Upper lobe of left lung (tissue), 6 donors: ENCODE results near the gene SLC22A3. TPM values are rescaled to one million over a fixed set of nuclear protein-coding genes. Genes with fewer than 3 reads are reported as not detected.

Experiments used
- ATAC-seq, 2 donors: fragments of 200-7000 bp; cut with Tn5 transposase; one replicate each; pipeline ENCODE4 v1.9.1; 2022; ENCODE audit warnings: mild to moderate bottlenecking in 2 of 2, moderate library complexity in 2 of 2; ENCODE audit not compliant: low FRiP score in 2 of 2
- DNase-seq, 2 donors: peaks; one replicate each; pipeline ENCODE4 v3.0.0-alpha.2; 2019 to 2020
- H3K27ac ChIP-seq, 4 donors: fragments of 200-600 bp; sonication (generic); one replicate each; pipeline ENCODE4 v1.5.1; 2016 to 2019
- H3K27me3 ChIP-seq, 4 donors: fragments of 200-600 bp; sonication (generic); one replicate each; pipeline ENCODE4 v1.5.1; 2017 to 2019
- H3K36me3 ChIP-seq, 4 donors: fragments of 200-600 bp; sonication (generic); one replicate each; pipeline ENCODE4 v1.5.1; 2016 to 2019
- H3K4me1 ChIP-seq, 4 donors: fragments of 200-600 bp; sonication (generic); one replicate each; pipeline ENCODE4 v1.5.1; 2018 to 2019
- H3K4me3 ChIP-seq, 4 donors: fragments of 200-600 bp; sonication (generic); one replicate each; pipeline ENCODE4 v1.5.1; 2017 to 2019; ENCODE audit warnings: mild to moderate bottlenecking in 2 of 4, moderate library complexity in 1 of 4
- H3K9me3 ChIP-seq, 4 donors: fragments of 200-600 bp; sonication (generic); one replicate each; pipeline ENCODE4 v1.5.1; 2018 to 2019
- EP300 ChIP-seq, 4 donors: sonication (generic); formaldehyde crosslinking; IDR thresholded peaks; one replicate each; pipeline ENCODE4 v1.5.1; 2017; ENCODE audit warnings: antibody characterized with exemption in 4 of 4, control low read depth in 2 of 4
- POLR2A ChIP-seq, 4 donors: fragments of 450-650 bp; IDR thresholded peaks; one replicate each; pipeline ENCODE4 v1.5.1; 2016 to 2017; ENCODE audit warnings: antibody characterized with exemption in 4 of 4, mild to moderate bottlenecking in 2 of 4
- POLR2AphosphoS5 ChIP-seq, 2 donors: sonication (generic); formaldehyde crosslinking; IDR thresholded peaks; one replicate each; pipeline ENCODE4 v1.5.1; 2017; ENCODE audit warnings: antibody characterized with exemption in 2 of 2
- WGBS, 2 donors: methylation state at CpG; one replicate each; pipeline ENCODE4 v1.1.5; 2017 to 2018; 5-methylcytosine and 5-hydroxymethylcytosine counted together
- total RNA-seq, 6 donors: library from RNA; depleted of rRNA in 4 of 6; stranded (reverse); fragments of >200 nt in 4 of 6; gene quantifications; one replicate each; pipeline versions ENCODE4 v1.1.0 to v1.2.1, GENCODE V29; 2016 to 2021
- TF ChIP-seq, protein P1 (sequence below), 6 experiments: fragments of 450-650 bp in 4 of 6; fragments of 200-600 bp in 2 of 6; sonication (generic) in 2 of 6; IDR thresholded peaks; one replicate each; pipeline ENCODE4 v1.5.1; 2016 to 2019; ENCODE audit warnings: antibody characterized with exemption in 6 of 6
- donor health status: DM: no; HTN: no; CAD: no; lungs with moderate emphysema.
- donor health status: DM: no; HTN: yes; CAD: no; lungs with severe emphysema.

The SLC22A3 gene
- total RNA-seq, 6 donors from 2014 or later: 17.7 to 68.1 (median 44.8) TPM

GRCh38 chr6:160428818-160429619, 80.8 kb downstream of the SLC22A3 start:
- no peaks in the 10 kb centered on the region for H3K27me3 ChIP-seq
- DNase-seq (no peak), ATAC-seq (no peak)
- no peak overlapping the region for H3K27ac ChIP-seq
- WGBS, 2 donors: 55 to 62% methylated on average over 9 of the region's 9 CpGs
- TF ChIP-seq POLR2AphosphoS5 (IDR thresholded peaks at IDR 0.05): no peak
- TF ChIP-seq EP300 (IDR thresholded peaks at IDR 0.05): no peak
- TF ChIP-seq, protein P1, sequence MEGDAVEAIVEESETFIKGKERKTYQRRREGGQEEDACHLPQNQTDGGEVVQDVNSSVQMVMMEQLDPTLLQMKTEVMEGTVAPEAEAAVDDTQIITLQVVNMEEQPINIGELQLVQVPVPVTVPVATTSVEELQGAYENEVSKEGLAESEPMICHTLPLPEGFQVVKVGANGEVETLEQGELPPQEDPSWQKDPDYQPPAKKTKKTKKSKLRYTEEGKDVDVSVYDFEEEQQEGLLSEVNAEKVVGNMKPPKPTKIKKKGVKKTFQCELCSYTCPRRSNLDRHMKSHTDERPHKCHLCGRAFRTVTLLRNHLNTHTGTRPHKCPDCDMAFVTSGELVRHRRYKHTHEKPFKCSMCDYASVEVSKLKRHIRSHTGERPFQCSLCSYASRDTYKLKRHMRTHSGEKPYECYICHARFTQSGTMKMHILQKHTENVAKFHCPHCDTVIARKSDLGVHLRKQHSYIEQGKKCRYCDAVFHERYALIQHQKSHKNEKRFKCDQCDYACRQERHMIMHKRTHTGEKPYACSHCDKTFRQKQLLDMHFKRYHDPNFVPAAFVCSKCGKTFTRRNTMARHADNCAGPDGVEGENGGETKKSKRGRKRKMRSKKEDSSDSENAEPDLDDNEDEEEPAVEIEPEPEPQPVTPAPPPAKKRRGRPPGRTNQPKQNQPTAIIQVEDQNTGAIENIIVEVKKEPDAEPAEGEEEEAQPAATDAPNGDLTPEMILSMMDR (IDR thresholded peaks at IDR 0.05): no peak
- no peak for TF ChIP-seq POLR2A (IDR thresholded peaks at IDR 0.05)
- H3K9me3 ChIP-seq: no peaks in the 10 kb centered on the region
- no peak overlapping the region for H3K4me3 ChIP-seq
- H3K4me1 ChIP-seq: peaks cover 0 to 9% (median 0%) of the 10 kb centered on the region in 4 donors
- H3K36me3 ChIP-seq: no peaks in the 10 kb centered on the region

DNA sequence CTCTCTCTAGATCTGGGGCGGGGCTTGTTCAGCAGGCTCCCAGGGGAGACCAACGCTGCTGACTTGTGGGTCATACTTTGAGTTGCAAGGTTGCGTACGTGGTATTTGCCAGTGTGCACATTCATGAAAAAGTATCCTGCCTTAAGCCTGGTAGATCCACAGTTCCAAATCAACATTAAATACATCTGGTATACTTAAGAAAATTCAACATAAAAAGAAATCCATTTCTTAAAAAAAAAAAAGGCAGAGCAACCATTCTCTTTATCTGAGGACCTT, 81.4 kb downstream of the SLC22A3 start:
- 51 to 67% methylated on average over 4 of the region's 4 CpGs for WGBS, 2 donors
- no peak for ATAC-seq
- TF ChIP-seq EP300 (IDR thresholded peaks at IDR 0.05): no peak
- TF ChIP-seq, protein P1 (IDR thresholded peaks at IDR 0.05): no peak
- TF ChIP-seq POLR2AphosphoS5 (IDR thresholded peaks at IDR 0.05): no peak
- no peak for TF ChIP-seq POLR2A (IDR thresholded peaks at IDR 0.05)
- H3K9me3 ChIP-seq: no peaks in the 10 kb centered on the region
- no peaks in the 10 kb centered on the region for H3K27me3 ChIP-seq
- no peak for DNase-seq
- no peak overlapping the region for H3K4me3 ChIP-seq
- H3K4me1 ChIP-seq: peaks cover 0 to 9% (median 0%) of the 10 kb centered on the region in 4 donors
- H3K27ac ChIP-seq: no peak overlapping the region
- no peaks in the 10 kb centered on the region for H3K36me3 ChIP-seq

DNA sequence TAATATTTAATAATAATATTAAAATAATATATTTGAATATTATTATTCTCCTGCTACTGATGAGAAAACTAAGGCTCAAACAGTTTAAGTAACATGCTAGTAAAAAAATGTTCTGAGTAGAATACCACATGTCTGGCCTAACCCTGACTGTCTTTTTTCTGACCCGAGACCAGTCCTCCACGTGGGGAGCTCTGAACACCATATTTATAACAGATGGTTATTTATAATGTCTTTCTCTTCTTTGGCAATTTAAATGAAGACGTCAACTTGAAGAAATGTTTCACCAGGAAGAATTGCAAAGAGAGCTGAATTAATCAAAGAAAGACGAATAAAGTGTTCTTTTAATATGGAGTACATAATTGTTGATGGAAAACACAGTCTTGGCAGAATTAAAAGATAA, 82.0 kb downstream of the SLC22A3 start:
- Histone ChIP-seq H3K9me3 (no peaks in the 10 kb centered on the region), H3K36me3 (no peaks in the 10 kb centered on the region), H3K27me3 (no peaks in the 10 kb centered on the region), H3K4me1 (peaks cover 0 to 9% (median 0%) of the 10 kb centered on the region in 4 donors), H3K4me3 (no peak overlapping the region), H3K27ac (no peak overlapping the region)
- ATAC-seq (peak in 1 of 2 donors; percentile 72), DNase-seq (no peak)
- TF ChIP-seq, protein P1 (IDR thresholded peaks at IDR 0.05): no peak
- TF ChIP-seq EP300 (IDR thresholded peaks at IDR 0.05) (no peak), POLR2A (IDR thresholded peaks at IDR 0.05) (no peak), POLR2AphosphoS5 (IDR thresholded peaks at IDR 0.05) (no peak)
- 67 to 80% methylated on average over 4 of the region's 4 CpGs for WGBS, 2 donors

DNA sequence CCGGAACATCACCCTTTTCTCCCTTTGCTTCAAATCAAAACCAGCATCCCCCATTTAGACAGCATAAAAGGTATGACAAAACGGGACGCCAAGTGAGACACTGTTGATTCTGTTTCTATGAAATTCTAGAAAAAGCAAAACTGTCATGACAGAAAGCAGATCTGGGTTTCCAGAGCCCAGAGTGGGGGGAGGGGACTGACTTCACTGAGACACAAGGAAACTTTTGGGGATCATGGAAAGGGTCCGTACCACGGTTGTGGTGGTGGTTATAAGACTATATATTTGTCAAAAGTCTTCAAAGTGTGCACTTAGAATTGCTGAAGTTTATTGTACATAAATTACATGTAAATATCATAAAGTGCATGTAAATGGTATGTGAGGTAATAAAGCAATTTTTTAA, 82.6 kb downstream of the SLC22A3 start:
- no peaks in the 10 kb centered on the region for H3K9me3 ChIP-seq
- no peak for TF ChIP-seq POLR2A (IDR thresholded peaks at IDR 0.05)
- TF ChIP-seq, protein P1 (IDR thresholded peaks at IDR 0.05): no peak
- TF ChIP-seq EP300 (IDR thresholded peaks at IDR 0.05): no peak
- no peak for TF ChIP-seq POLR2AphosphoS5 (IDR thresholded peaks at IDR 0.05)
- H3K27me3 ChIP-seq: no peaks in the 10 kb centered on the region
- no peaks in the 10 kb centered on the region for H3K36me3 ChIP-seq
- no peak overlapping the region for H3K27ac ChIP-seq
- 70 to 81% methylated on average over 5 of the region's 5 CpGs for WGBS, 2 donors
- H3K4me3 ChIP-seq: no peak overlapping the region
- H3K4me1 ChIP-seq: peaks cover 0 to 9% (median 0%) of the 10 kb centered on the region in 4 donors
- ATAC-seq (peak in 1 of 2 donors; percentile 5), DNase-seq (no peak)

DNA sequence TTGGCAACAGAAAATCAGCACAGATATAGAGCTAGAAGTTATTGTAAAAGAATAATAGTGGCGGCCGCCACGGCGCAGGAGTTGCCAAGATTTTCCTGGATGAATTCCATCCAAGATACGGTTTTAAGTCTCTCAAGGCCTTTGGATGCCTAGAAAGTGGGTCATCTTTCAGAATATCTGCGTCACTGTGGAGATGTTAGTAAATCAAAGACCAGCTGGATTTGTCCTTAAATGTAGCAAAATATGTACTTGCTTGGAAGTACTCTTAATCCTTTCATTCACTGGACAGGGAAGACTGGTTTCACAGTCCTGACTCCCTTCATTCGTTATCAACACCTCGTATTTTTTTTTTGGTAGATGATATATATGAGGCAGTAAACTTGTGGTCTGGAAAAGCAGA, 83.0 kb downstream of the SLC22A3 start:
- DNase-seq: no peak
- H3K4me1 ChIP-seq: peaks cover 0 to 9% (median 0%) of the 10 kb centered on the region in 4 donors

More for the DNA sequence above, 83.0 kb downstream of the SLC22A3 start:
- TF ChIP-seq EP300 (IDR thresholded peaks at IDR 0.05): no peak
- TF ChIP-seq, protein P1 (IDR thresholded peaks at IDR 0.05): no peak
- no peak for TF ChIP-seq POLR2AphosphoS5 (IDR thresholded peaks at IDR 0.05)
- TF ChIP-seq POLR2A (IDR thresholded peaks at IDR 0.05): no peak
- WGBS, 2 donors: 69 to 77% methylated on average over 8 of the region's 8 CpGs
- H3K27ac ChIP-seq: no peak overlapping the region
- no peaks in the 10 kb centered on the region for H3K9me3 ChIP-seq
- no peak overlapping the region for H3K4me3 ChIP-seq
- ATAC-seq: peak in 1 of 2 donors; percentile 90
- H3K36me3 ChIP-seq: no peaks in the 10 kb centered on the region
- H3K27me3 ChIP-seq: no peaks in the 10 kb centered on the region
